OCI-LY3 (cell line): ENCODE measurements around the gene TNS2.

Experiments
- H2AFZ ChIP-seq: fragments of 200-600, 300-600 bp; shearing (Covaris generic); 2 replicates; pipeline ENCODE4 v1.6.0; 2014; ENCODE audit warnings: antibody characterized with exemption, low read depth, low read length
- H3K27ac ChIP-seq: fragments of 200-600, 300-600 bp; sonication (generic); 2 replicates; pipeline ENCODE4 v1.5.1; 2014; ENCODE audit warnings: mild to moderate bottlenecking, low read length, moderate library complexity, mixed read lengths
- H3K27me3 ChIP-seq: fragments of 200-600, 300-600 bp; sonication (generic); 2 replicates; pipeline ENCODE4 v1.6.1; 2014; ENCODE audit warnings: low read depth, low read length, mixed read lengths
- H3K36me3 ChIP-seq: fragments of 200-600, 300-600 bp; sonication (generic); replicated peaks from 2 replicates; pipeline ENCODE3; 2014; ENCODE audit warnings: low read depth, low read length, mixed read lengths
- H3K4me1 ChIP-seq: fragments of 300-600, 200-600 bp; sonication (generic); 2 replicates; pipeline ENCODE4 v1.6.1; 2014; ENCODE audit warnings: low read length, mixed read lengths
- H3K4me2 ChIP-seq: fragments of 200-600, 300-600 bp; sonication (generic); 2 replicates; pipeline ENCODE4 v1.6.1; 2014; ENCODE audit warnings: low read length, mixed read lengths
- H3K4me3 ChIP-seq: fragments of 300-600, 200-600 bp; sonication (generic); 2 replicates; pipeline ENCODE4 v1.5.1; 2014; ENCODE audit warnings: antibody characterized with exemption, mild to moderate bottlenecking, low read length, moderate library complexity
- H3K79me2 ChIP-seq: fragments of 300-600, 200-600 bp; shearing (Covaris generic); 2 replicates; pipeline ENCODE4 v1.6.1; 2014; ENCODE audit warnings: mild to moderate bottlenecking, low read length, mixed read lengths
- H3K9ac ChIP-seq: fragments of 300-600, 200-600 bp; shearing (Covaris generic); 2 replicates; pipeline ENCODE4 v1.6.0; 2014; ENCODE audit warnings: mild to moderate bottlenecking, low read length, moderate library complexity
- H3K9me3 ChIP-seq: fragments of 200-600, 300-600 bp; shearing (Covaris generic); 2 replicates; pipeline ENCODE4 v1.6.1; 2014; ENCODE audit warnings: low read length, mixed read lengths; ENCODE audit not compliant: insufficient read depth
- H4K20me1 ChIP-seq: fragments of 200-600, 300-600 bp; sonication (generic); 2 replicates; pipeline ENCODE4 v1.6.1; 2016; ENCODE audit warnings: low read length, mixed read lengths; ENCODE audit not compliant: insufficient read depth
- EZH2phosphoT487 ChIP-seq: fragments of 200-600 bp; shearing (Covaris generic); IDR thresholded peaks from 2 replicates; pipeline ENCODE4 v1.6.1; 2018; ENCODE audit warnings: antibody characterized with exemption, mixed run types, low read depth
- TF ChIP-seq, protein P1 (sequence below): fragments of 200-600, 300-600 bp; sonication (generic); IDR thresholded peaks from 2 replicates; pipeline ENCODE4 v1.5.1; 2014; ENCODE audit warnings: antibody characterized with exemption, low read length, low read depth

Gene TNS2

GRCh38 chr12:53063708-53064612 lies 14.1 kb downstream of the TNS2 start:
- Histone ChIP-seq H3K9me3 (no peaks in the 10 kb centered on the region), H3K4me3 (no peak overlapping the region), H3K4me1 (no peaks in the 10 kb centered on the region), H3K36me3 (peaks cover 11% of the 10 kb centered on the region), H3K27ac (no peak overlapping the region), H3K27me3 (no peaks in the 10 kb centered on the region), H3K9ac (no peak overlapping the region), H3K79me2 (no peaks in the 10 kb centered on the region), H3K4me2 (no peak overlapping the region), H4K20me1 (no peaks in the 10 kb centered on the region), H2AFZ (no peak overlapping the region)
- TF ChIP-seq, protein P1, sequence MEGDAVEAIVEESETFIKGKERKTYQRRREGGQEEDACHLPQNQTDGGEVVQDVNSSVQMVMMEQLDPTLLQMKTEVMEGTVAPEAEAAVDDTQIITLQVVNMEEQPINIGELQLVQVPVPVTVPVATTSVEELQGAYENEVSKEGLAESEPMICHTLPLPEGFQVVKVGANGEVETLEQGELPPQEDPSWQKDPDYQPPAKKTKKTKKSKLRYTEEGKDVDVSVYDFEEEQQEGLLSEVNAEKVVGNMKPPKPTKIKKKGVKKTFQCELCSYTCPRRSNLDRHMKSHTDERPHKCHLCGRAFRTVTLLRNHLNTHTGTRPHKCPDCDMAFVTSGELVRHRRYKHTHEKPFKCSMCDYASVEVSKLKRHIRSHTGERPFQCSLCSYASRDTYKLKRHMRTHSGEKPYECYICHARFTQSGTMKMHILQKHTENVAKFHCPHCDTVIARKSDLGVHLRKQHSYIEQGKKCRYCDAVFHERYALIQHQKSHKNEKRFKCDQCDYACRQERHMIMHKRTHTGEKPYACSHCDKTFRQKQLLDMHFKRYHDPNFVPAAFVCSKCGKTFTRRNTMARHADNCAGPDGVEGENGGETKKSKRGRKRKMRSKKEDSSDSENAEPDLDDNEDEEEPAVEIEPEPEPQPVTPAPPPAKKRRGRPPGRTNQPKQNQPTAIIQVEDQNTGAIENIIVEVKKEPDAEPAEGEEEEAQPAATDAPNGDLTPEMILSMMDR, result no peak
- no peak for TF ChIP-seq EZH2phosphoT487

DNA sequence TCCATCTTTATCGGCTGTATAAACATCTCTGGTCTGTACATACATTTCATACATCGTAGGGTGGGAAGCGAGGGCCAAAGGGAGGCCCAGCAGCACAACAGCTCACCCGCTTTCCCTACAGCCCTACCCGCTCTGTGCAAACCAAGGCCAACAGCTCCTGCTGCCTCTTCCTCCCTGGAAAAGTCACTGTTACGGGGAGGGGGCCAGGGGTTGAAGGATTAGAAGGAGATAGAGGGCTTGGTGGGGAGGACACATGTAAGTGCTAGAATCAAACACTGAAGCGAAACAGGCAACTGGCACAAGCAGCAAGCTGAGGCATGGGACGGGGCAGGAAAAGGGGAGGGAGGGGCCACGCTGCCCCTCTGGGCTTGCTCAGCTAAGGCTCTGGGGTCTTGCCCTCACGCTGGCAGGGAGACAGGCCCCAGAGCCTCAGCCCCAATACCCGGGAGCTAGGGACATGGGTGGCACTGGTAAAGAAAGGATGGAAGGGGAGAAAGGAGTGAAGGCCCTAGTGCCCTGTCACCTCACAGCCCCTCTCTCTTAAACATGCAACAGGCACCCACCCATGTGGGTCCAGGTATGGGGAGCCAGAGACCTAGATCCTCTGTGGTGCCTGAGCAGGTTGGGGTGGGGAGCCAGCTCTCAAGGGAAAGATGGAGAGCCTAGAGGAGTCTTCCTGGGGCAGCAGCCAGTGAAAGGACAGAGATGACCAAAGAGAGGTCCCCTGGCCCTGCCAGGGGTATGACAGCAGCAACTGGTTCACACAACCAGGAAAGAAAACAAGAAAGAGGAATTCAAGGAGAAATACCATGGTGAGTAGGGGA lies 15.0 kb downstream of the TNS2 start:
- H3K9ac ChIP-seq, result no peak overlapping the region
- H3K27ac ChIP-seq, result no peak overlapping the region
- H3K79me2 ChIP-seq, result no peaks in the 10 kb centered on the region
- no peaks in the 10 kb centered on the region for H4K20me1 ChIP-seq
- no peaks in the 10 kb centered on the region for H3K9me3 ChIP-seq
- H3K36me3 ChIP-seq, result peaks cover 11% of the 10 kb centered on the region
- no peak overlapping the region for H3K4me3 ChIP-seq
- no peak for TF ChIP-seq EZH2phosphoT487
- TF ChIP-seq, protein P1, result no peak
- no peaks in the 10 kb centered on the region for H3K27me3 ChIP-seq
- H2AFZ ChIP-seq, result no peak overlapping the region
- H3K4me2 ChIP-seq, result no peak overlapping the region
- H3K4me1 ChIP-seq, result no peaks in the 10 kb centered on the region

DNA sequence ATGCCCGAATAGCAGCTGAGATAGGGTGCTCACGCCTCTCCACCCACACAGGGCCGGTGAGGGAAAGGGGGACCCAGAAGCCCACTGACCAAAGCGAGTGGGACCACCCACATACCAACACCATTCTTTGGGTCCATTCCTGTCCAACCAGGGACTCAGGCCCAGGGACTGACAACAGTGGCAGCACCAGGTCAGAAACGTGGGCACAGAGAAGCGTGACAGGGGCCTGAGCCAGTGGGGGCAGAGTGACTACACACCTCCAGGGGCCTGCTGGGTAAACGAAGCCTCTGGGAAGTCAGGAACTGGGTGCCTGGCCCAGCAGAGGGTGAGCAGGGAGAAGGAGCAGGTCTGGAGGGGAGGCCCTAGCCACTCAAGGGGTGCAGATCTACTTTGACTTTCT lies 15.6 kb downstream of the TNS2 start:
- Histone ChIP-seq H3K27ac (no peak overlapping the region), H3K9me3 (no peaks in the 10 kb centered on the region), H2AFZ (no peak overlapping the region), H3K4me1 (no peaks in the 10 kb centered on the region), H3K9ac (no peak overlapping the region), H3K36me3 (peaks cover 11% of the 10 kb centered on the region), H3K4me3 (no peak overlapping the region), H3K4me2 (no peak overlapping the region), H4K20me1 (no peaks in the 10 kb centered on the region), H3K79me2 (no peaks in the 10 kb centered on the region), H3K27me3 (no peaks in the 10 kb centered on the region)
- TF ChIP-seq, protein P1, result no peak
- TF ChIP-seq EZH2phosphoT487, result no peak
